HG03139 (cell line): ENCODE measurements around the gene MEA1.
"Not testable (repeated sequence)": the region's sequence is repeated elsewhere in the genome, so short reads cannot be mapped to it uniquely, and the experiment has no call there.

Source experiments
- ATAC-seq: cut with Tn5 transposase; IDR thresholded peaks from one replicate; pipeline ENCODE4 v1.9.1; 2021; ENCODE audit not compliant: unreplicated experiment

Gene MEA1

GRCh38 chr6:43013843-43014433 is at the start of gene MEA1, which contains the start of gene KLHDC3:
MEA1 (minus strand) TSS chr6:43013946; CDS start chr6:43013813, 133 bp downstream.
KLHDC3 (plus strand) TSS chr6:43014249; CDS start chr6:43017193, 2,944 bp downstream.
- ATAC-seq: peak; percentile 83

- no peak for ATAC-seq
These were observed 49.1 kb upstream of the MEA1 start for GRCh38 chr6:43062818-43063217.

GRCh38 chr6:43061861-43062260 is 48.1 kb upstream of the MEA1 start:
- no peak for ATAC-seq

- no peak for ATAC-seq
These were observed 47.2 kb upstream of the MEA1 start for GRCh38 chr6:43060755-43061633.

- ATAC-seq: no peak
These were observed 46.4 kb upstream of the MEA1 start for GRCh38 chr6:43060034-43060754.

- ATAC-seq: peak; percentile 85
These were observed 45.7 kb upstream of the MEA1 start, which contains the start of the genes KLC4 and MRPL2 for GRCh38 chr6:43059168-43060033. KLC4 (plus strand) TSS chr6:43059631; CDS start chr6:43061336, 1,705 bp downstream. MRPL2 (minus strand) TSS chr6:43059434; CDS start chr6:43059381, 53 bp downstream.

- ATAC-seq: no peak
These were observed 44.8 kb upstream of the MEA1 start for GRCh38 chr6:43058531-43058930.

GRCh38 chr6:43055966-43056365 is 42.2 kb upstream of the MEA1 start:
- ATAC-seq: no peak

- ATAC-seq: no peak
These were observed 40.6 kb upstream of the MEA1 start for GRCh38 chr6:43054206-43054943.

- peak; percentile 82 for ATAC-seq
These were observed 39.9 kb upstream of the MEA1 start, which contains the start of gene CUL7 for GRCh38 chr6:43053545-43054205. CUL7 (minus strand) TSS chr6:43053851; CDS start chr6:43052788, 1,063 bp downstream.

GRCh38 chr6:43052842-43053544 is 39.2 kb upstream of the MEA1 start:
- no peak for ATAC-seq

- no peak for ATAC-seq
These were observed 38.6 kb upstream of the MEA1 start for GRCh38 chr6:43052225-43052841.

GRCh38 chr6:43050981-43051380 is 37.2 kb upstream of the MEA1 start:
- ATAC-seq: no peak

GRCh38 chr6:43047998-43048397 is 34.3 kb upstream of the MEA1 start:
- ATAC-seq: no peak

GRCh38 chr6:43045371-43045930 is 31.7 kb upstream of the MEA1 start:
- no peak for ATAC-seq

GRCh38 chr6:43043310-43043709 is 29.6 kb upstream of the MEA1 start:
- ATAC-seq: no peak

- ATAC-seq: not testable (repeated sequence)
These were observed 27.7 kb upstream of the MEA1 start for GRCh38 chr6:43041475-43041874.
